NCI-H2196 treated with DMSO at 0.1 percent for 48 hours (cell line): ENCODE data around the gene ARHGEF4.
A peak's percentile ranks its signal among the peaks of the same experiment; 100 is the strongest.

ENCODE experiments used
- DNase-seq: peaks from one replicate; lab custom pipeline; 2025; ENCODE audit not compliant: unreplicated experiment; lab: John Stamatoyannopoulos, UW

ARHGEF4 gene

GRCh38 chr2:130836501-130837174 is at the start of gene ARHGEF4:
Gene ARHGEF4 (plus strand): TSS chr2:130836914. CDS start chr2:130836954, 40 bp downstream.
- peak; percentile 13 for DNase-seq

- no peak for DNase-seq
Measured at GRCh38 chr2:130787841-130788240, 48.9 kb upstream of the ARHGEF4 start.

GRCh38 chr2:130790312-130790711 is 46.4 kb upstream of the ARHGEF4 start:
- DNase-seq = no peak

GRCh38 chr2:130790804-130791616 is 45.7 kb upstream of the ARHGEF4 start:
- no peak for DNase-seq

GRCh38 chr2:130791617-130791939 is 45.1 kb upstream of the ARHGEF4 start:
- DNase-seq = no peak

- no peak for DNase-seq
Measured at GRCh38 chr2:130795431-130795830, 41.3 kb upstream of the ARHGEF4 start.

- no peak for DNase-seq
Measured at GRCh38 chr2:130796290-130796689, 40.4 kb upstream of the ARHGEF4 start.

- peak; percentile 73 for DNase-seq
Measured at GRCh38 chr2:130797493-130798435, 39.0 kb upstream of the ARHGEF4 start.

GRCh38 chr2:130798472-130799218 is 38.1 kb upstream of the ARHGEF4 start:
- DNase-seq = peak; percentile 18

GRCh38 chr2:130799295-130799694 is 37.4 kb upstream of the ARHGEF4 start:
- no peak for DNase-seq

GRCh38 chr2:130805613-130806012 is 31.1 kb upstream of the ARHGEF4 start:
- no peak for DNase-seq

GRCh38 chr2:130806370-130806769 is 30.3 kb upstream of the ARHGEF4 start:
- DNase-seq = no peak

GRCh38 chr2:130807659-130808385 is 28.9 kb upstream of the ARHGEF4 start:
- DNase-seq = no peak

- no peak for DNase-seq
Measured at GRCh38 chr2:130808482-130809268, 28.0 kb upstream of the ARHGEF4 start.

- DNase-seq = no peak
Measured at GRCh38 chr2:130810490-130810889, 26.2 kb upstream of the ARHGEF4 start.

- DNase-seq = no peak
Measured at GRCh38 chr2:130813722-130814121, 23.0 kb upstream of the ARHGEF4 start.

- no peak for DNase-seq
Measured at GRCh38 chr2:130814931-130815680, 21.6 kb upstream of the ARHGEF4 start.

GRCh38 chr2:130818809-130819208 is 17.9 kb upstream of the ARHGEF4 start:
- DNase-seq = no peak

- no peak for DNase-seq
Measured at GRCh38 chr2:130819226-130819607, 17.5 kb upstream of the ARHGEF4 start.
